Measurements from ENCODE around the gene ZSCAN30.
A peak's percentile ranks its signal among the peaks of the same experiment; 100 is the strongest.

Gene ZSCAN30

DNA sequence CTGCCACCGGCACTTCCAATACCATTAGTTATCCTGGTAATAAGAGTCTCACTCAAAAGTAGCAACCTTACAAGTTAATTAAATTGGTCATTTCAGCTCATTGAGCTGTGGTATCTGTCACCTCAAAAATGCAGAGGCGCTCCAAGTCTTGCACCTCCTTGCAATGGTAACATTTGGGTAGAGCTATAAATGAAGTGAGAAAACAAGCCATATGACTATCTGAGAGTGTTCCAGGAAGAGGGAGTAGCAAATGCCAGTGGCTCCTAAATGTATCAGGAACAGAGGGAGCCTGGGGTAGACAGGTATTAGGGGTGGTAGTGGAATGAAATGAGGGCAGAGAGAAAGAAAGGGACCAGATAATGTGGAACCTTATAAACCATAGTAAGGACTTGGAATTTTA lies 6.0 kb upstream of the ZSCAN30 start:
- Mint-ChIP-seq H3K27me3 (no peaks in the 10 kb centered on the region), H3K4me1 (peaks cover 13 to 28% of the 10 kb centered on the region in 2 donors), H3K9me3 (peaks cover 6 to 8% of the 10 kb centered on the region in 2 donors), H3K4me3 (no peak overlapping the region), H3K27ac (no peak overlapping the region), H3K36me3 (peaks cover 48 to 71% of the 10 kb centered on the region in 2 donors)
- no peak for ATAC-seq (replicated peaks)
- no peak for DNase-seq

DNA sequence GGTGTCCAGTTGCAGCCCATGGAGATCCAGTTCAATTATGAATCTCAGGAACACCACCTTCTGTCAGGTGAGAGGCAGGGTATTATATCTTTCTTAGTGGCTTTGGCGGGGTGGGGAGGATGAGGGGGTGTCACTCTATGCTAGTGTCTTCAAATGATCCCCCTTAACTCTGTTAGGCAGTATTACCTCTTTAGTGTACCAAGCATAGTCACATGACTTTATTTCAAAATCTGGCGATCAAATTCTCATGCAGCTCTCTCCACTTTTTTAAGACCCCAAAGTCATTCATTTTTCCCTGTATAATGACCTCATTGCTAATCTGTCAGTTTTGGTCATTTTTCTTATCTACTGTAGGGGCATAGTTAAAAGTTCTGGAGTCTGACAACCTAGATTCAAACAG lies 1.1 kb upstream of the ZSCAN30 start:
- H3K27me3 Mint-ChIP-seq, result no peaks in the 10 kb centered on the region
- peaks cover 22 to 43% of the 10 kb centered on the region in 2 donors for H3K4me1 Mint-ChIP-seq
- DNase-seq, result no peak
- peak overlapping the region; percentile 96 to 97 for H3K4me3 Mint-ChIP-seq
- ATAC-seq (replicated peaks), result no peak
- H3K36me3 Mint-ChIP-seq, result peaks cover 22 to 51% of the 10 kb centered on the region in 2 donors
- no peaks in the 10 kb centered on the region for H3K9me3 Mint-ChIP-seq
- no peak overlapping the region for H3K27ac Mint-ChIP-seq

DNA sequence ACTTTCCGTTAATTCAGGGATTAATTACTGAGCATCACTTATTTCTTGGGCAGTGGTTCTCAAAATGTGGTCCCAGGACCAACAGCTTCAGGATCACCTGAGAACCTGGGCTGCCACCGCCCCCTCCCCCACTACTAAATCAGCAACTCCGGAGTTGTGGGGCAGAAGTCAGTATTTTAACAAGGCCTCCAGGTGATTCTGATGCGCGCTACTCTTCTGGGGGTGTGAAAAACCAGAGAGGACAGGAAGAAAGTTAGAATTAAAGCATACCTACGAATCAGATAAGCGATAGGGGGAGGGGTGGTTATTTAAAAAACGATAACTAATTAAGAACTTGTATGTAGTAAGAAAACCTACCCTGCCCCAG lies 319 bp downstream of the ZSCAN30 start:
- Mint-ChIP-seq H3K9me3 (no peaks in the 10 kb centered on the region), H3K27me3 (no peaks in the 10 kb centered on the region), H3K27ac (peak overlapping the region; percentile 98), H3K36me3 (peaks cover 12 to 44% of the 10 kb centered on the region in 2 donors), H3K4me3 (peak overlapping the region; percentile 96 to 97), H3K4me1 (peaks cover 22 to 39% of the 10 kb centered on the region in 2 donors)
- DNase-seq (no peak), ATAC-seq (replicated peaks) (peak; percentile 47 to 57)

DNA sequence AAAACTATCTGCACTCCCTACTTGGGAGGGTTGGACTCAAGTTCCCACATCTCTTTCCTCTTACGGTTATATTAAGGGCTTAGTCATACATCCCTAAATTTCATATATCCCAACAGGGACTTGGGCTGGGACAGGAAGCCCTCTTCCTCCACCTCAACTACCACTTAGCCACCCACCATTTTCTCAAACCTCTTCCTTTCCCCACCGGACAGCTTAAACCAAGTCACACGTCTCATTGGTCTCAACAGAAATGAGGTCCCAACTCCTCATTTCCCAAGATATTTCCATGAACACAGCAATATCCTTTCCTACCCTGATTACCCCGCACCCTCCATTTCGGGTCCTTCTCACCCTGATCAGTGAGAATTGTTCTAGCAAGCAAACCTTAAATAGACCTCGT lies 736 bp downstream of the ZSCAN30 start:
- H3K36me3 Mint-ChIP-seq, result peaks cover 10 to 40% of the 10 kb centered on the region in 2 donors
- H3K4me1 Mint-ChIP-seq, result peaks cover 22 to 39% of the 10 kb centered on the region in 2 donors
- H3K27me3 Mint-ChIP-seq, result no peaks in the 10 kb centered on the region
- H3K9me3 Mint-ChIP-seq, result no peaks in the 10 kb centered on the region
- H3K27ac Mint-ChIP-seq, result peak overlapping the region; percentile 98
- no peak for DNase-seq
- peak overlapping the region; percentile 96 to 97 for H3K4me3 Mint-ChIP-seq
- ATAC-seq (replicated peaks), result no peak

DNA sequence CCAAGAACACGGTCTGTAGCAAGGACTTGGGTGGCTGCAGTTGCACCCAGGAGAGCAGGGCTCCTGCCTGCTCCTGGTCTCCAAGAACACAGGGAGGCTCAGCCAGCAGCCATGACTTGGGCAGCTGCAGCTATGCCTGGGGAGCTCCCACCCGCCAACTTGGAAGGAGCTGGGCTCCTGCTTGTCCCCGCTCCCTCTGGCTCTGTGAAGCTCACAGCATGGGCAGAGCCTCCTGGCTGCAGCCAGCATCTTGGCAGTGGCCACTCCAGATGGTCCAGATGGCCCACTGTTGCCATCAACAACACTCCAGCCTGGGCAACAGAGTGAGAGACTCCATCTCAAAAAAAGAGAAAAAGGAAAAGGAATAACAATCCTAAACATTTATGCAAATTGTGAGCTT lies 5.2 kb downstream of the ZSCAN30 start:
- Mint-ChIP-seq H3K27me3 (no peaks in the 10 kb centered on the region), H3K4me1 (peaks cover 7 to 17% of the 10 kb centered on the region in 2 donors), H3K27ac (no peak overlapping the region), H3K36me3 (peaks cover 23 to 39% of the 10 kb centered on the region in 2 donors), H3K4me3 (no peak overlapping the region), H3K9me3 (no peaks in the 10 kb centered on the region)
- DNase-seq (no peak), ATAC-seq (replicated peaks) (no peak)

DNA sequence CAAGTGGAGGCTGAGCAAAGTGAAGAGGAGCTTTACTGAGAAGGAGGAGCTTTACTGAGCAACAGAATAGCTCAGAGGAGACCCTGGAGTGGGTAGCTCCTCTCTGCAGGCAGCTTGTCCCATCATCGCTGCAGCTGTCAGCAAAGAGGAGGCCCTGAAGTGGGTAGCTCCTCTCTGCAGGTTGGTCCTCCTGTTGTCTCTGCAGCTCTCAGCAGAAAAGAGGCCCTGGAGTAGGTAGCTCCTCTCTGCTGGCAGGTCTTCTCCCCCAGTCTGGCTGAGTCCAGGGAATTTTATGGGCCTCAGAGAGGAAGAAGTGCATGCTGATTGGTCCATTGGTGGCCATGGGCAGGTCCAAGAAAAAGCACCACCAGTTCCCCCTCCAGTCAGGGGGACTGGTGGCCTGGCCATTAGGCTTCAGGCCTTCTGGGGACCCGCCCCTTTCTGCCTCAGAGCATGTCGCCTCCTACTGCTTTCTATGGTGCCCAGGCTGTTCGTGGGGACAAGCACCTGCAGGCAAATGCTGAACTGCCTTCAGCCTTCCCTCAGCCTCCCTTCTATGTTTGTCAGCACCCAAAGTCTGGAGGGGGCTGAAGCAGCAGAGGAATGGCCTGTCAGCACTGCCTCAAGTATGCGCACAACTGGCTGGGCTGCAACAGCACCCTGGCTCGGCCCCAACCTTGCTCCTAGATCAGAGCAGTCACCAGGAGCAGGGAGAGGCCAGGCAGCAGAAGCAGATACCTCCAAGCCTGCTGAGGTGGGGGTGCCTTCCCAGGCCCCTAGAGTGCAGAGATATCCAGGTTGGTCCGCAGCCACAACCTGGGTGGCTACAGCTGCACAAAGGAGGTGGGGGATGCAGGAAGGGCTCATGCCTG lies 5.9 kb downstream of the ZSCAN30 start:
- Mint-ChIP-seq H3K27me3 (no peaks in the 10 kb centered on the region), H3K4me3 (no peak overlapping the region), H3K4me1 (peaks cover 4 to 12% of the 10 kb centered on the region in 2 donors), H3K27ac (no peak overlapping the region), H3K36me3 (peaks cover 26 to 38% of the 10 kb centered on the region in 2 donors), H3K9me3 (peaks cover 0 to 2% of the 10 kb centered on the region in 2 donors)
- no peak for ATAC-seq (replicated peaks)
- no peak for DNase-seq

DNA sequence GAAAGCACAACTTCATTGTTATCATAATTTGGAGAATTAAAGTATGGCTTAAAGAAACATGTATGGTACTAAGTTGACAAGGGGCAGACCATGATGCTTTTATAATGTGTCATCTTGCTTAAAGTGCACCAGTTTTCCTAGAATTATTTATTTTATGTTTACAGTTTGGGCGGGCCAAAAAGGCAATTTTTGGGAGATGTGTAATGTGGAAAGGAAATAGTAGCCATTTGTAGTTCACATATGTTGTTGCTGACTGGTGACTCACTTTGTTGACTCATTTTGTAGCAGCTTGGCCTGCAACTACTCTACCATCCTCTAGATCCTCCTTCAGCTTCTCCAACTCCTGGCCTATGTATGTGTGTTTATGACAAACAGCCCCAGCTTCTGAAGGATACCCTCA lies 7.7 kb downstream of the ZSCAN30 start:
- Mint-ChIP-seq H3K4me1 (peaks cover 0 to 2% of the 10 kb centered on the region in 2 donors), H3K4me3 (no peak overlapping the region), H3K27me3 (no peaks in the 10 kb centered on the region), H3K9me3 (peaks cover 0 to 5% of the 10 kb centered on the region in 2 donors), H3K27ac (no peak overlapping the region), H3K36me3 (peaks cover 26 to 44% of the 10 kb centered on the region in 2 donors)
- DNase-seq (no peak), ATAC-seq (replicated peaks) (no peak)

DNA sequence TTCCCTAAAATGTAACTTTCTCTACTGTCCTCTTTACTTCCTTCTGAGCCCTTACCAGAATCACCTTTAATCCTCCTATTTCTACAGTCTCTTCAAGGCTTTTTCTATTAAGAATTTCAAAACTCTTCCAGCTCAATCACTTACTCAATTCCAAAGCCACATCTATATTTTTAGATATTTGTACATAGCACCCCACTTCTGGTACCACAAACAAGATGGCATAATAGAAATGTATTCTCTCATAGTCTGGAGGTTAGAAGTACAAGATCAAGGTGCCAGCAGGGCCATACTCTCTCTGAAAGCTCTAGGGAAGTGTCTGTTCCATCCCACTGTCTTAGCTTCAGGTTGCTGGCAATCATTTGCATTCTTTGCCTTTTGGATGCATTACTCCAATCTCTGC lies 11.1 kb downstream of the ZSCAN30 start:
- DNase-seq (no peak), ATAC-seq (replicated peaks) (no peak)
- Mint-ChIP-seq H3K27ac (no peak overlapping the region), H3K27me3 (no peaks in the 10 kb centered on the region), H3K9me3 (peaks cover 0 to 5% of the 10 kb centered on the region in 2 donors), H3K36me3 (peaks cover 22 to 52% of the 10 kb centered on the region in 2 donors), H3K4me1 (no peaks in the 10 kb centered on the region), H3K4me3 (no peak overlapping the region)

DNA sequence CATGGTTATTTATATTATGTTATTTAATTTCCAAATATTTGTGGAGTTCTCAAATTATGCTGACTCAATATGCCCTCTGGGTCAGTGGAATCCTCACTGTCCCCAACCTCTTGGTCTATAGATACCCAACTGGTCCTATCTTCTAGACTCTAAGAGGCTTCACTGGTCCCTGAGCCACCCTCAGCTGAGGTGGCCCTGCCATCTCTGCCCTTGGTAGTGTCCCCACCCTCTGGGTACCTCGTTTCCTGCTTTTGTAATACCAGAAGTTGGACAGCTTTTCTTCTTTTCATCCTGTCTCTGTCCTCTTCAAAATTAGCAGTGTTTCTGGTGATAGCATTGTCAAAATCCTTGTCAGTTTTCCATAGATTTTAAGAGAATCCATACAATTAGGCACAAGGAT lies 11.9 kb downstream of the ZSCAN30 start:
- H3K4me1 Mint-ChIP-seq, result peaks cover under 1 to 2% of the 10 kb centered on the region in 2 donors
- no peaks in the 10 kb centered on the region for H3K27me3 Mint-ChIP-seq
- no peak for ATAC-seq (replicated peaks)
- H3K36me3 Mint-ChIP-seq, result peaks cover 18 to 50% of the 10 kb centered on the region in 2 donors
- peaks cover 0 to 5% of the 10 kb centered on the region in 2 donors for H3K9me3 Mint-ChIP-seq
- no peak overlapping the region for H3K27ac Mint-ChIP-seq
- H3K4me3 Mint-ChIP-seq, result no peak overlapping the region
- no peak for DNase-seq

DNA sequence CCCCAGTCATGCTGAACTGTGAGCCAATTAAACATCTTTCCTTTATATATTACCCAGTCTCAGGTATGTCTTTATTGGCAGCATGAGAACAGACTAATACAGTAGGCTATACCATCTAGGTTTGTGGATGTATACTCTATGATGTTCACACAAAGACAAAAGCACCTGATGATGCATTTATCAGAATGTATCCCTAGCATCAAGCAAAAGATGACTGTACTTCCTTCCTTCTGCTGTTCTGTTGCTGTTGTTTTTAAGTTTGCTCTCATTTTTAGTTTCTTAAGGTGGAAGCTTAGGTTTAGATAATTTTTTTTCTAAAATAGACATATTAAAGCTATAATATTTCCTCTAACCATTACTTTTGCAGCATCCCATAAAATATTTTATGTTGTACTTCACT lies 12.4 kb downstream of the ZSCAN30 start:
- ATAC-seq (replicated peaks) (no peak), DNase-seq (no peak)
- no peak overlapping the region for H3K27ac Mint-ChIP-seq
- H3K4me3 Mint-ChIP-seq, result no peak overlapping the region
- H3K27me3 Mint-ChIP-seq, result no peaks in the 10 kb centered on the region
- peaks cover 0 to 5% of the 10 kb centered on the region in 2 donors for H3K9me3 Mint-ChIP-seq
- H3K4me1 Mint-ChIP-seq, result peaks cover 2 to 6% of the 10 kb centered on the region in 2 donors
- peaks cover 16 to 50% of the 10 kb centered on the region in 2 donors for H3K36me3 Mint-ChIP-seq

DNA sequence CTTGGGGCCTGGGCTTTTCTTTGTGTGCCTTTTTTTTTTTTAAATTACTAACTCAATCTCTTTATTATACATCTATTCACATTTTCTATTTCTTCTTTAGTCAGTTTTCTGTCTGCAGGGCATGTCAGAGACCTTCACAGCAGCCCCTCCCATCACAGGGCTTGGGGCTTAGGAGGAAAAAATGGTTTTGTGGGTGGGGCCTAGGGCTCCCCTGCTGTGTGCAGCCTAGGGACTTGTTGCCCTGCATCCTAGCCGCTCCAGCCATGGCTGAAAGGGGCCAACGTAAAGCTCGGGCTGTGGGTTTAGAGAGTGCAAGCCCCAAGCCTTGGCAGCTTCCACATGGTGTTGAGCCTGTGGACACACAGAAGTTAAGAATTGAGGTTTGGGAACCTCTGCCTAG lies 13.8 kb downstream of the ZSCAN30 start:
- Mint-ChIP-seq H3K27me3 (no peaks in the 10 kb centered on the region), H3K9me3 (peaks cover 0 to 5% of the 10 kb centered on the region in 2 donors), H3K4me1 (peaks cover 4 to 6% of the 10 kb centered on the region in 2 donors), H3K4me3 (no peak overlapping the region), H3K36me3 (peaks cover 15 to 50% of the 10 kb centered on the region in 2 donors), H3K27ac (no peak overlapping the region)
- no peak for ATAC-seq (replicated peaks)
- DNase-seq, result no peak

DNA sequence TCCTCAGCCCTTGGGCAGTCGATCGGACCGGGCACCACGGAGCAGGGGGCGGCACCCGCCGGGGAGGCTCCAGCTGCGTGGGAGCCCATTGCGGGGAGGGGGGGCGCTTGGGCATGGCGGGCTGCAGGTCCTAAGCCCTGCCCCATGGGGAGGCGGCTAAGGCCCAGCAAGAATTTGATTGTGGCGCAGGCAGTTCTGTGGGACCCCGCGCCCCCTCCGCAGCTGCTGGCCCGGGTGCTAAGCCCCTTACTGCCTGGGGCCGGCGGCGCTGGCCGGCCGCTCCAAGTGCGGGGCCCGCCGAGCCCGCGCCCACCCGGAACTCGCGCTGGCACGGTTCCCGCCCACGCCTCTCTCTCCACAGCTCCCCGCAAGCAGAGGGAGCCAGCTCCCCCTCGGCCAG lies 18.4 kb downstream of the ZSCAN30 start:
- Mint-ChIP-seq H3K4me1 (peaks cover 22 to 32% of the 10 kb centered on the region in 2 donors), H3K36me3 (peaks cover 14 to 57% of the 10 kb centered on the region in 2 donors), H3K27me3 (no peaks in the 10 kb centered on the region), H3K4me3 (no peak overlapping the region), H3K9me3 (peaks cover 10 to 17% of the 10 kb centered on the region in 2 donors), H3K27ac (no peak overlapping the region)
- ATAC-seq (replicated peaks), result no peak
- DNase-seq, result no peak

DNA sequence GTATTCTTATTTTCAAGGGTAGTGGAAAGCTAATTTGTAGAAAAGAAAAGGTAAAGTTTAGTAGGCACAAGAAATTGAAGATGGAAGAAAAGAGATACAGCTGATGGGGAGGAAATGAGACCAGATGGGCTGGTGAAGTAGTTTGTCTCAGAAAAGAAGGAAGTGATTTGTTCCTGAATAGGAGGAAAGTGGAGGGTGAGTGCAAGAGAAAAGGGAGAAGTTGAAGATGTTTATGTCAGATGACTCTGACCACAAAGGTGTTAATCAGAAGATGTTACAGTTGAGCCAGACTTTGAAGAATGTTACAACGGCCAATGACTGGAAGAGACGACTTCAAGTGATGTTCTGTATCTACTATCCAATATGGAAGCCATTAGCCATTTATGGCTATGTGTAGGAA lies 21.2 kb downstream of the ZSCAN30 start:
- ATAC-seq (replicated peaks) (peak; percentile 24 to 26), DNase-seq (no peak)
- peak overlapping the region; percentile 9 for H3K27ac Mint-ChIP-seq
- H3K4me1 Mint-ChIP-seq, result peaks cover 31 to 49% of the 10 kb centered on the region in 2 donors
- H3K9me3 Mint-ChIP-seq, result peaks cover 18 to 26% of the 10 kb centered on the region in 2 donors
- peaks cover 27 to 62% of the 10 kb centered on the region in 2 donors for H3K36me3 Mint-ChIP-seq
- H3K4me3 Mint-ChIP-seq, result peak overlapping the region in 1 of 2 donors; percentile 96
- H3K27me3 Mint-ChIP-seq, result no peaks in the 10 kb centered on the region

DNA sequence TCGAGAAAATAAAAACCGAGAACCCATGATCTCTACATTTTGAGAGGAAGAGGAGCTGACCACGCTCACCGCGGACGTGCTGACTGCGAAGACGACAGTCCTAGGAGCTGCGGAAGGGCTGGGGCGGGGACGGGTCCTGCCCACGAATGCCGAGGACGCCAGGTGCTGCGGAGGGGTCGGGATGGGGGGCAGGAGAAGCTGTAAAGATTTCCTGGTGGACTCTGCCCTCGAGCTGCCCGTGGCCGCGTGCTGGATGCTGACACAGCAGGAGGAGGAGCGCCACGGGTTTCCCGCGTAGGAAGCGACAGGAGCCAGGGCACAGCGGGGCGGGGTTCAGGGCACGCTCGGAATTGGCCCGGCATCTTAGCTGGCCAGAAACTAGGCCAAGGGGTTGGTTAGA lies 22.2 kb downstream of the ZSCAN30 start:
- H3K4me1 Mint-ChIP-seq, result peaks cover 30 to 51% of the 10 kb centered on the region in 2 donors

DNA sequence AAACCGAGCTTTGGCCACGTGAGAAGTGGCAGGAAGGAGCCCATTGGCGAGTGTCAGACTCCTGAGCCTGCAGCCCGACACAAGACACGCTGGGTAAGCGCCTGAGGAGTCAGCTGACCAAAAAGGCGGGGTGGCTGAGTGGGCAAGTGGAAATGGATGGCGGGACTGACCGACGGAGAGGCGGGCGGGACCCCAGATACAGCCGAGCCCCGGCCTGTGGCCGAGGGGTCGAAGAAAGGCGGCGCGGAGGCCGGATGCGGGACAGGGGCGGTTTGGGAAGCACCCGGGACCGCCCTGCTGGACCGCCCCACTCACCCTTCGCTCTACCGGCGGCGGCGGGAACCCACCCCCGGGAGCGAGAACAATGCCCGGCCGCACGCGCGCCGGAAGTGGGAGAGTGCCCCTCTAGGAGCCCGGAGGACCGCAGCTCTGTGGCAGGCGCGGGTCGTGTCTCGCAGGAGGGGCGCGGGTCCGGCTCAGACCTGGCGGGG lies 22.8 kb downstream of the ZSCAN30 start:
- H3K36me3 Mint-ChIP-seq, result peaks cover 37 to 68% of the 10 kb centered on the region in 2 donors

More for the DNA sequence above, 22.2 kb downstream of the ZSCAN30 start:
- Mint-ChIP-seq H3K27me3 (no peaks in the 10 kb centered on the region), H3K9me3 (peaks cover 18 to 26% of the 10 kb centered on the region in 2 donors), H3K27ac (peak overlapping the region; percentile 99), H3K4me3 (peak overlapping the region; percentile 96), H3K36me3 (peaks cover 32 to 68% of the 10 kb centered on the region in 2 donors)
- DNase-seq (no peak), ATAC-seq (replicated peaks) (peak in 1 of 2 donors; percentile 2)

More for the DNA sequence above, 22.8 kb downstream of the ZSCAN30 start:
- Mint-ChIP-seq H3K9me3 (peaks cover 18 to 26% of the 10 kb centered on the region in 2 donors), H3K27me3 (no peaks in the 10 kb centered on the region), H3K4me1 (peaks cover 28 to 50% of the 10 kb centered on the region in 2 donors), H3K4me3 (peak overlapping the region; percentile 96), H3K27ac (peak overlapping the region; percentile 99)
- peak; percentile 74 for DNase-seq
- peak; percentile 91 to 92 for ATAC-seq (replicated peaks)
